C4-2B (cell line): ENCODE measurements around the gene CDK14.

Experiments
- H3K27ac ChIP-seq: fragments of 450-650 bp; 2 replicates; pipeline ENCODE4 v1.5.1; 2017
- CTCF ChIP-seq: fragments of 450-650 bp; conservative IDR thresholded peaks from 2 replicates; pipeline ENCODE4 v1.5.1; 2017; ENCODE audit warnings: mild to moderate bottlenecking
- ZFX ChIP-seq: fragments of 450-650 bp; IDR thresholded peaks from 2 replicates; pipeline ENCODE4 v1.6.1; 2017

Gene CDK14

DNA sequence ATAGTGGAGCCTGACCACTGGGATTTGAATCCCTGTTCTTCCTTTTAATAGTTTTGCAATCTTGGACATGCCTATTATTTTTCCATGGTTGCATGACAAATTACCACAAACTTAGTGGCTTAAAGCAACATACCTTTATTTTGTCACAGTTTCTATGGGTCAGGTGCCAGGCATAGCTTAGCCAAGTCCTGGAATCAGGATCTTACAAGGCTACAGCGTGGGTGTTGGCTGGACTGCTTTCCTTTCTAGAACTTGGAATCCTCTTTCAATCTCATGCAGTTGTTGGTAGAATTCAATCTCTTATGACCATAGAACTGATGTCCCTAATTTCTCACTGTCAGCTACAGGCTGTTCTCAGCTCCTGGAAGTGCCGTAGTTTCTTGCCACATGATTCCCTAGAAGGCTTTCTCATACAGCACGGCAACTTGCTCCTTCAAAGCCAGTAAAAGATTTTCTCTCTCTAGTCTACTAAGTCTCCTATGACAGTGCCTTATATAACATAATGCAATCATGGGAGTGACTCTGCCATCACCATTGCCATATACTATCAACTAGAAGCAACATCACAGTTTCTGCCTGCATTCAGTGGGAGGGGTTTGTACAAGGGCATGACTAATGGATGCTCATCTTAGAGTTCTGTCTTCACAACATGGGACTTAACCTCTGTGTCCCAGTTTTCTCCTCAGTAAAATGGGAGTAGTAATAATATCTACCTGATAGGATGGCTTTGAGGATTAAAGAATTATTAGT lies 424.7 kb downstream of the CDK14 start:
- no peak for TF ChIP-seq ZFX
- no peak for TF ChIP-seq CTCF
- H3K27ac ChIP-seq, result no peak overlapping the region

GRCh38 chr7:91021956-91022355 lies 425.8 kb downstream of the CDK14 start:
- TF ChIP-seq ZFX (no peak), CTCF (no peak)
- no peak overlapping the region for H3K27ac ChIP-seq

GRCh38 chr7:91025906-91026390 lies 429.8 kb downstream of the CDK14 start:
- H3K27ac ChIP-seq, result no peak overlapping the region
- TF ChIP-seq CTCF, result no peak
- TF ChIP-seq ZFX, result no peak

- no peak for TF ChIP-seq CTCF
- no peak for TF ChIP-seq ZFX
- no peak overlapping the region for H3K27ac ChIP-seq
Observed at GRCh38 chr7:91029688-91030087, 433.6 kb downstream of the CDK14 start.

DNA sequence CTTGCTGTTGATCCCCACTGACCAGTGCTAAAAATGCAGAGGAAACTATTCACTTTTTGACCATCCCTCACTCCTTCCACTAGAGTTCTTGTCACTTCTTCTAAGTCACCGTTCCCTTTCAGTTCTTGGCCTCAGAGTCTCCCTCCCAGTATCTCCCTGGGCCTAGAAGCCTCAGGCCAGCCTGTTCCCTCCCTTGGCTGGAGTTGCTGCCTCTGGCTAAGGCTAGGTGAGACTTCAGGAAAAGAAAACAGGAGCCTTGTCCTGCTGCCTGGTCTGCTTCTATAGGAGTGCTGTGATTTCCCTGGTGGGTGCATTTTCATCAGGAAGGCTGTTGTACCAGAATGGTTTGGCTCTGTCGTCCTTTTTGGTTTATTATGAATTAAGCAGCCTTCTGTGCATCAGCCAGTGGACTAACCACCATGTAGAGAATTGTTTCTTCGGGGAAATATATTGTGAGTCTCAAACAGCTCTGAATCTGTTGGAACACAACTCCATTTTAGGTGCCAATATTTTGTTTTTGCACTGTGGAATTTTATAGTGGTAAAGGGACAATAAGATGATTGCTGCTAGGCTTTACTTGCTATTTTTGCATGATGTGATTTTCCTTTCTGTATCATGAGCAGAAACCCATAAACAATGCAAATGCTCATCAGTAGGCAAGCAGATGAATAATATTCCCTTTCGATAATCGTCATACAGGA lies 434.7 kb downstream of the CDK14 start:
- no peak overlapping the region for H3K27ac ChIP-seq
- TF ChIP-seq CTCF, result no peak
- no peak for TF ChIP-seq ZFX

DNA sequence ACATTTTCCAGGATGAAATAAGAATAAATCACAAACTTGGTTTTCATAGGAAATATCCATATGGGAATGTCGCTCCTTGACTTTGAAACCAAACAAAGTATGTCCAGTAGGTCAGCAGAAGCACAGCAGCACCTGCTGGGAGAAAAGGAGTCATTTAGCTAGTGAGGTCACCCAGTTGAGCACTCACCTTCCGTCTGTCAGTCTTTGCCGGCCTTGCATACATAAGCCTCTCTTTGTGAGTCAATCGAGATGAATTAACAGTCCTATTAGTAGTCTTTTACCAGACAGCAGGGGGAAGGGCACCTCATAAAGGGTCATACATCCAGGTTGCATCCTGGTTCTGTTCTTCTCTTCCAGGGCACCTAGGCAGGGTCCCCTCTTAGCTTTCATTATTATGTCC lies 435.6 kb downstream of the CDK14 start:
- no peak overlapping the region for H3K27ac ChIP-seq
- TF ChIP-seq ZFX, result no peak
- TF ChIP-seq CTCF, result 0 out of 2 replicates have a peak, but pooled peaks have one; percentile 10

DNA sequence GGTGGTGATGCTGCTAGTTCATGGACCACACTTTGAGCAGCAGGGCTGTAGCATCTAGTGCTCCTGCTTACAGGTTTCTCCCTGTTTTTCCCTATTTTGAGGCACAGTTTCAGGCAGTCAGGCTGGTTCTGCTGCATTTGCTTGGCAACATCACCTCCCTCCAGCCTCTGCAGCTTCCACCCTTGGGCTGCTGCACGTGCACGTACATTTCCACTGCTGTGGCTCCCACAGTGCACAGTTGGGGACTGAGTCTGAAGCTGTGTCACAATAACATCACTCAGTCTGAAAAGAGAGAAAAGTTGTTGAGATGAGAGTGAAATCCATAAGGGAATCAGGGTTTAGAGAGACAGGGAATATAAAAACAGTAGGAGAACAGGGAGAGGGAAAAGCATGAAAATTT lies 437.5 kb downstream of the CDK14 start:
- peak overlapping the region; percentile 12; the same call in 1 of the 2 replicates for H3K27ac ChIP-seq
- TF ChIP-seq ZFX, result no peak
- TF ChIP-seq CTCF, result no peak
